ENCODE data around the gene TMEM255B. TPM values are rescaled to one million over a fixed set of nuclear protein-coding genes. Genes with fewer than 3 reads are reported as not detected.

The TMEM255B gene
- total and polyA plus RNA-seq, 9 of the 15 experiments (the other 6 are each of a cell fraction or from before 2014, with no cell fraction given) = 0.01 to 0.75 (median 0.23) TPM

DNA sequence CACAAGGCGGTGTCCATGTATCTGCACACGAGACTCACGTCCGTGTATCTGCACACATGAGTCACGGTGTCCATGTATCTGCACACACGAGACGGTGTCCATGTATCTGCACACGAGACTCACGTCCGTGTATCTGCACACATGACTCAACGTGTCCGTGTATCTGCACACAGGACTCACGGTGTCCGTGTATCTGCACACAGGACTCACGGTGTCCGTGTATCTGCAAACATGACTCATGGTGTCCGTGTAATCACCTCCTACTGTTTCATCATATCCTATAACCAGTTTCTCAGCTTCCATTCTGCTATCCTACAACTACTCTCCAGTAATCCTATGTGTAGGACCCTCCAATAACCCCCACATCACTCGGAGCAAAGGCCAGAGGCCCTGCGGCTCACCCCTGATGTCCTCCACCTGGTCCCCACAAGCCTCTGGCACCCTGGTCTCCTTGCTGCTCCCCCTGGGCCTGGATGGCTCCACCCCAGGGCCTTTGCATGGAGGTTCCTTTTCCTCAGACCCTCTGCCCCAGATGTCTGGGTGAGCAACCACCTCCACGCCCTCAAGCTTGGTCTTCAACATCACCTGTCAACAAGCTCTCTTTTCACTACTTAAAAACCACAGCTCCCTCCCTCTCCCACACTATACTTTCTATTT is 2.5 kb upstream of the TMEM255B start (continued):
- TF ChIP-seq, protein P1, sequence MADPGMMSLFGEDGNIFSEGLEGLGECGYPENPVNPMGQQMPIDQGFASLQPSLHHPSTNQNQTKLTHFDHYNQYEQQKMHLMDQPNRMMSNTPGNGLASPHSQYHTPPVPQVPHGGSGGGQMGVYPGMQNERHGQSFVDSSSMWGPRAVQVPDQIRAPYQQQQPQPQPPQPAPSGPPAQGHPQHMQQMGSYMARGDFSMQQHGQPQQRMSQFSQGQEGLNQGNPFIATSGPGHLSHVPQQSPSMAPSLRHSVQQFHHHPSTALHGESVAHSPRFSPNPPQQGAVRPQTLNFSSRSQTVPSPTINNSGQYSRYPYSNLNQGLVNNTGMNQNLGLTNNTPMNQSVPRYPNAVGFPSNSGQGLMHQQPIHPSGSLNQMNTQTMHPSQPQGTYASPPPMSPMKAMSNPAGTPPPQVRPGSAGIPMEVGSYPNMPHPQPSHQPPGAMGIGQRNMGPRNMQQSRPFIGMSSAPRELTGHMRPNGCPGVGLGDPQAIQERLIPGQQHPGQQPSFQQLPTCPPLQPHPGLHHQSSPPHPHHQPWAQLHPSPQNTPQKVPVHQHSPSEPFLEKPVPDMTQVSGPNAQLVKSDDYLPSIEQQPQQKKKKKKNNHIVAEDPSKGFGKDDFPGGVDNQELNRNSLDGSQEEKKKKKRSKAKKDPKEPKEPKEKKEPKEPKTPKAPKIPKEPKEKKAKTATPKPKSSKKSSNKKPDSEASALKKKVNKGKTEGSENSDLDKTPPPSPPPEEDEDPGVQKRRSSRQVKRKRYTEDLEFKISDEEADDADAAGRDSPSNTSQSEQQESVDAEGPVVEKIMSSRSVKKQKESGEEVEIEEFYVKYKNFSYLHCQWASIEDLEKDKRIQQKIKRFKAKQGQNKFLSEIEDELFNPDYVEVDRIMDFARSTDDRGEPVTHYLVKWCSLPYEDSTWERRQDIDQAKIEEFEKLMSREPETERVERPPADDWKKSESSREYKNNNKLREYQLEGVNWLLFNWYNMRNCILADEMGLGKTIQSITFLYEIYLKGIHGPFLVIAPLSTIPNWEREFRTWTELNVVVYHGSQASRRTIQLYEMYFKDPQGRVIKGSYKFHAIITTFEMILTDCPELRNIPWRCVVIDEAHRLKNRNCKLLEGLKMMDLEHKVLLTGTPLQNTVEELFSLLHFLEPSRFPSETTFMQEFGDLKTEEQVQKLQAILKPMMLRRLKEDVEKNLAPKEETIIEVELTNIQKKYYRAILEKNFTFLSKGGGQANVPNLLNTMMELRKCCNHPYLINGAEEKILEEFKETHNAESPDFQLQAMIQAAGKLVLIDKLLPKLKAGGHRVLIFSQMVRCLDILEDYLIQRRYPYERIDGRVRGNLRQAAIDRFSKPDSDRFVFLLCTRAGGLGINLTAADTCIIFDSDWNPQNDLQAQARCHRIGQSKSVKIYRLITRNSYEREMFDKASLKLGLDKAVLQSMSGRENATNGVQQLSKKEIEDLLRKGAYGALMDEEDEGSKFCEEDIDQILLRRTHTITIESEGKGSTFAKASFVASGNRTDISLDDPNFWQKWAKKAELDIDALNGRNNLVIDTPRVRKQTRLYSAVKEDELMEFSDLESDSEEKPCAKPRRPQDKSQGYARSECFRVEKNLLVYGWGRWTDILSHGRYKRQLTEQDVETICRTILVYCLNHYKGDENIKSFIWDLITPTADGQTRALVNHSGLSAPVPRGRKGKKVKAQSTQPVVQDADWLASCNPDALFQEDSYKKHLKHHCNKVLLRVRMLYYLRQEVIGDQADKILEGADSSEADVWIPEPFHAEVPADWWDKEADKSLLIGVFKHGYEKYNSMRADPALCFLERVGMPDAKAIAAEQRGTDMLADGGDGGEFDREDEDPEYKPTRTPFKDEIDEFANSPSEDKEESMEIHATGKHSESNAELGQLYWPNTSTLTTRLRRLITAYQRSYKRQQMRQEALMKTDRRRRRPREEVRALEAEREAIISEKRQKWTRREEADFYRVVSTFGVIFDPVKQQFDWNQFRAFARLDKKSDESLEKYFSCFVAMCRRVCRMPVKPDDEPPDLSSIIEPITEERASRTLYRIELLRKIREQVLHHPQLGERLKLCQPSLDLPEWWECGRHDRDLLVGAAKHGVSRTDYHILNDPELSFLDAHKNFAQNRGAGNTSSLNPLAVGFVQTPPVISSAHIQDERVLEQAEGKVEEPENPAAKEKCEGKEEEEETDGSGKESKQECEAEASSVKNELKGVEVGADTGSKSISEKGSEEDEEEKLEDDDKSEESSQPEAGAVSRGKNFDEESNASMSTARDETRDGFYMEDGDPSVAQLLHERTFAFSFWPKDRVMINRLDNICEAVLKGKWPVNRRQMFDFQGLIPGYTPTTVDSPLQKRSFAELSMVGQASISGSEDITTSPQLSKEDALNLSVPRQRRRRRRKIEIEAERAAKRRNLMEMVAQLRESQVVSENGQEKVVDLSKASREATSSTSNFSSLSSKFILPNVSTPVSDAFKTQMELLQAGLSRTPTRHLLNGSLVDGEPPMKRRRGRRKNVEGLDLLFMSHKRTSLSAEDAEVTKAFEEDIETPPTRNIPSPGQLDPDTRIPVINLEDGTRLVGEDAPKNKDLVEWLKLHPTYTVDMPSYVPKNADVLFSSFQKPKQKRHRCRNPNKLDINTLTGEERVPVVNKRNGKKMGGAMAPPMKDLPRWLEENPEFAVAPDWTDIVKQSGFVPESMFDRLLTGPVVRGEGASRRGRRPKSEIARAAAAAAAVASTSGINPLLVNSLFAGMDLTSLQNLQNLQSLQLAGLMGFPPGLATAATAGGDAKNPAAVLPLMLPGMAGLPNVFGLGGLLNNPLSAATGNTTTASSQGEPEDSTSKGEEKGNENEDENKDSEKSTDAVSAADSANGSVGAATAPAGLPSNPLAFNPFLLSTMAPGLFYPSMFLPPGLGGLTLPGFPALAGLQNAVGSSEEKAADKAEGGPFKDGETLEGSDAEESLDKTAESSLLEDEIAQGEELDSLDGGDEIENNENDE (IDR thresholded peaks at IDR 0.05; ENCODE audit: low read depth, low read length) = no peak
- TF ChIP-seq TRIM24 (IDR thresholded peaks at IDR 0.05) (peak in 1 of 2 experiments; percentile 19; a peak in 2 of 4 replicates), FOXM1 (IDR thresholded peaks at IDR 0.05; ENCODE audit: low read depth) (no peak), FOXM1 (CRISPR knock-in tag; IDR thresholded peaks at IDR 0.05; ENCODE audit: low read depth) (no peak), CBX3 (IDR thresholded peaks at IDR 0.05; ENCODE audit: borderline replicate concordance in 1 of 2, low read length in 2 of 2) (no peak), KDM4B (IDR thresholded peaks at IDR 0.05; ENCODE audit: borderline replicate concordance in 2 of 2, low read depth in 1 of 2) (no peak), NFIC (IDR thresholded peaks at IDR 0.05) (no peak)
- TF ChIP-seq, protein P2, sequence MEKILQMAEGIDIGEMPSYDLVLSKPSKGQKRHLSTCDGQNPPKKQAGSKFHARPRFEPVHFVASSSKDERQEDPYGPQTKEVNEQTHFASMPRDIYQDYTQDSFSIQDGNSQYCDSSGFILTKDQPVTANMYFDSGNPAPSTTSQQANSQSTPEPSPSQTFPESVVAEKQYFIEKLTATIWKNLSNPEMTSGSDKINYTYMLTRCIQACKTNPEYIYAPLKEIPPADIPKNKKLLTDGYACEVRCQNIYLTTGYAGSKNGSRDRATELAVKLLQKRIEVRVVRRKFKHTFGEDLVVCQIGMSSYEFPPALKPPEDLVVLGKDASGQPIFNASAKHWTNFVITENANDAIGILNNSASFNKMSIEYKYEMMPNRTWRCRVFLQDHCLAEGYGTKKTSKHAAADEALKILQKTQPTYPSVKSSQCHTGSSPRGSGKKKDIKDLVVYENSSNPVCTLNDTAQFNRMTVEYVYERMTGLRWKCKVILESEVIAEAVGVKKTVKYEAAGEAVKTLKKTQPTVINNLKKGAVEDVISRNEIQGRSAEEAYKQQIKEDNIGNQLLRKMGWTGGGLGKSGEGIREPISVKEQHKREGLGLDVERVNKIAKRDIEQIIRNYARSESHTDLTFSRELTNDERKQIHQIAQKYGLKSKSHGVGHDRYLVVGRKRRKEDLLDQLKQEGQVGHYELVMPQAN (IDR thresholded peaks at IDR 0.05; ENCODE audit: borderline replicate concordance) = no peak
- TF ChIP-seq, protein P3, sequence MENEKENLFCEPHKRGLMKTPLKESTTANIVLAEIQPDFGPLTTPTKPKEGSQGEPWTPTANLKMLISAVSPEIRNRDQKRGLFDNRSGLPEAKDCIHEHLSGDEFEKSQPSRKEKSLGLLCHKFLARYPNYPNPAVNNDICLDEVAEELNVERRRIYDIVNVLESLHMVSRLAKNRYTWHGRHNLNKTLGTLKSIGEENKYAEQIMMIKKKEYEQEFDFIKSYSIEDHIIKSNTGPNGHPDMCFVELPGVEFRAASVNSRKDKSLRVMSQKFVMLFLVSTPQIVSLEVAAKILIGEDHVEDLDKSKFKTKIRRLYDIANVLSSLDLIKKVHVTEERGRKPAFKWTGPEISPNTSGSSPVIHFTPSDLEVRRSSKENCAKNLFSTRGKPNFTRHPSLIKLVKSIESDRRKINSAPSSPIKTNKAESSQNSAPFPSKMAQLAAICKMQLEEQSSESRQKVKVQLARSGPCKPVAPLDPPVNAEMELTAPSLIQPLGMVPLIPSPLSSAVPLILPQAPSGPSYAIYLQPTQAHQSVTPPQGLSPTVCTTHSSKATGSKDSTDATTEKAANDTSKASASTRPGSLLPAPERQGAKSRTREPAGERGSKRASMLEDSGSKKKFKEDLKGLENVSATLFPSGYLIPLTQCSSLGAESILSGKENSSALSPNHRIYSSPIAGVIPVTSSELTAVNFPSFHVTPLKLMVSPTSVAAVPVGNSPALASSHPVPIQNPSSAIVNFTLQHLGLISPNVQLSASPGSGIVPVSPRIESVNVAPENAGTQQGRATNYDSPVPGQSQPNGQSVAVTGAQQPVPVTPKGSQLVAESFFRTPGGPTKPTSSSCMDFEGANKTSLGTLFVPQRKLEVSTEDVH (IDR thresholded peaks at IDR 0.05; ENCODE audit: low read depth, partially characterized antibody) = no peak
- TF ChIP-seq, protein P4, sequence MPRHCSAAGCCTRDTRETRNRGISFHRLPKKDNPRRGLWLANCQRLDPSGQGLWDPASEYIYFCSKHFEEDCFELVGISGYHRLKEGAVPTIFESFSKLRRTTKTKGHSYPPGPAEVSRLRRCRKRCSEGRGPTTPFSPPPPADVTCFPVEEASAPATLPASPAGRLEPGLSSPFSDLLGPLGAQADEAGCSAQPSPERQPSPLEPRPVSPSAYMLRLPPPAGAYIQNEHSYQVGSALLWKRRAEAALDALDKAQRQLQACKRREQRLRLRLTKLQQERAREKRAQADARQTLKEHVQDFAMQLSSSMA (CRISPR knock-in tag; IDR thresholded peaks at IDR 0.05) = no peak
